PC-3 (cell line): ENCODE data around the gene GLTPD2. TPM values are rescaled to one million over a fixed set of nuclear protein-coding genes. Genes with fewer than 3 reads are reported as not detected.

Experiments
- ATAC-seq: fragments of 200-7000 bp; cut with Tn5 transposase; 2 replicates; pipeline ENCODE4 v1.9.1; 2020; ENCODE audit warnings: mild to moderate bottlenecking, moderate library complexity
- Bru-seq: library from RNA; stranded (reverse); fragments of 400-500 nt; gene quantifications from one replicate; lab custom pipeline; 2021; lab: Mats Ljungman, UMichigan
- BruChase-seq, 2 experiments: library from RNA; stranded (reverse); fragments of 400-500 nt; gene quantifications; one replicate each; lab custom pipeline; 2021; lab: Mats Ljungman, UMichigan
- BruUV-seq: library from RNA; stranded (reverse); fragments of 400-500 nt; replicated peaks from 2 replicates; lab custom pipeline; 2021; lab: Mats Ljungman, UMichigan
- CTCF ChIA-PET: fragments of 300-600 bp; sonication (Branson Sonifier 250); formaldehyde crosslinking; loops from one replicate; lab custom pipeline; 2022; ENCODE audit warnings: antibody characterized with exemption; lab: Charles Lee
- POLR2A ChIA-PET: fragments of 300-600 bp; sonication (Branson Sonifier 250); formaldehyde crosslinking; loops from one replicate; lab custom pipeline; 2022; ENCODE audit warnings: antibody characterized with exemption; ENCODE audit not compliant: unreplicated experiment; lab: Charles Lee
- DNase-seq: peaks from one replicate; pipeline ENCODE4 v3.0.0-alpha.2; 2015
- H2AFZ ChIP-seq: fragments of 300-600 bp; sonication (generic); 2 replicates; pipeline ENCODE4 v1.6.0; 2016; ENCODE audit warnings: antibody characterized with exemption, low read length
- H3F3A ChIP-seq: fragments of 300-600 bp; sonication (generic); one replicate; pipeline ENCODE4 v1.6.0; 2017; ENCODE audit warnings: antibody characterized with exemption, low read length, control low read depth, mild to moderate bottlenecking; ENCODE audit not compliant: unreplicated experiment
- H3K27ac ChIP-seq: fragments of 300-600 bp; sonication (generic); 2 replicates; pipeline ENCODE4 v1.5.1; 2016; ENCODE audit warnings: mild to moderate bottlenecking, low read length
- H3K27me3 ChIP-seq: fragments of 300-600 bp; sonication (generic); 2 replicates; pipeline ENCODE4 v1.6.1; 2016; ENCODE audit warnings: low read length, mixed read lengths
- H3K36me3 ChIP-seq: fragments of 300-600 bp; sonication (generic); 2 replicates; pipeline ENCODE4 v1.6.1; 2016; ENCODE audit warnings: low read depth, mixed run types, low read length, mixed read lengths
- H3K4me1 ChIP-seq: fragments of 300-600 bp; sonication (generic); 2 replicates; pipeline ENCODE4 v1.5.1; 2016; ENCODE audit warnings: low read length; ENCODE audit not compliant: insufficient read depth
- H3K4me2 ChIP-seq: fragments of 300-600 bp; sonication (generic); 2 replicates; pipeline ENCODE4 v1.6.0; 2016; ENCODE audit warnings: low read length
- H3K4me3 ChIP-seq: fragments of 300-600 bp; sonication (generic); 2 replicates; pipeline ENCODE4 v1.5.1; 2016; ENCODE audit warnings: mild to moderate bottlenecking, low read length, mixed read lengths
- H3K79me2 ChIP-seq: fragments of 300-600 bp; sonication (generic); 2 replicates; pipeline ENCODE4 v1.6.1; 2017; ENCODE audit warnings: low read length, mixed read lengths
- H3K9ac ChIP-seq: fragments of 300-600 bp; sonication (generic); 2 replicates; pipeline ENCODE4 v1.6.0; 2016; ENCODE audit warnings: mild to moderate bottlenecking, low read length
- H3K9me2 ChIP-seq: fragments of 300-600 bp; sonication (generic); replicated peaks from 2 replicates; pipeline ENCODE4 v1.6.1; 2016; ENCODE audit warnings: mixed run types, low read length, mixed read lengths
- H3K9me3 ChIP-seq: fragments of 300-600 bp; sonication (generic); 2 replicates; pipeline ENCODE4 v1.6.1; 2016; ENCODE audit warnings: low read length, mixed read lengths
- H4K20me1 ChIP-seq: fragments of 300-600 bp; sonication (generic); 2 replicates; pipeline ENCODE4 v1.6.1; 2016; ENCODE audit warnings: low read length, mixed read lengths
- EZH2 ChIP-seq: fragments of 300-600 bp; sonication (generic); IDR thresholded peaks from one replicate; pipeline ENCODE4 v1.6.1; 2017; ENCODE audit warnings: antibody characterized with exemption, mild to moderate bottlenecking, low read length; ENCODE audit not compliant: unreplicated experiment
- EZH2phosphoT487 ChIP-seq: fragments of 300-600 bp; sonication (generic); IDR thresholded peaks from 2 replicates; pipeline ENCODE4 v1.6.1; 2018; ENCODE audit warnings: mild to moderate bottlenecking, antibody characterized with exemption, low read length, borderline replicate concordance
- intact Hi-C: fragments of 100-400 bp; cut with micrococcal nuclease; formaldehyde crosslinking; loops from 2 replicates; pipeline ENCODE4 v1.9.0; 2023
- long read RNA-seq: library from polyadenylated mRNA; unstranded; transcript quantifications from one replicate; pipeline ENCODE4 v2.0.0, GENCODE V29; 2021; ENCODE audit not compliant: unreplicated experiment
- total RNA-seq: library from RNA; depleted of rRNA; stranded (reverse); fragments of >200 nt; gene quantifications from 2 replicates; pipeline ENCODE4 v1.2.3, GENCODE V29; 2014; rRNA removed
- TF ChIP-seq, protein P1 (sequence below): fragments of 300-600 bp; sonication (generic); conservative IDR thresholded peaks from 2 replicates; pipeline ENCODE4 v1.5.1; 2017; ENCODE audit warnings: antibody characterized with exemption, low read depth, mild to moderate bottlenecking, low read length

The GLTPD2 gene
- total RNA-seq (0.98 TPM in 1 of 2 replicates, not detected in the other), Bru-seq, nascent RNA (not detected), BruChase-seq, experiment 1, labeled RNA remaining after a 6-hour chase (not detected), BruChase-seq, experiment 2, labeled RNA remaining after a 2-hour chase (not detected)
- long read RNA-seq, result 0 reads

DNA sequence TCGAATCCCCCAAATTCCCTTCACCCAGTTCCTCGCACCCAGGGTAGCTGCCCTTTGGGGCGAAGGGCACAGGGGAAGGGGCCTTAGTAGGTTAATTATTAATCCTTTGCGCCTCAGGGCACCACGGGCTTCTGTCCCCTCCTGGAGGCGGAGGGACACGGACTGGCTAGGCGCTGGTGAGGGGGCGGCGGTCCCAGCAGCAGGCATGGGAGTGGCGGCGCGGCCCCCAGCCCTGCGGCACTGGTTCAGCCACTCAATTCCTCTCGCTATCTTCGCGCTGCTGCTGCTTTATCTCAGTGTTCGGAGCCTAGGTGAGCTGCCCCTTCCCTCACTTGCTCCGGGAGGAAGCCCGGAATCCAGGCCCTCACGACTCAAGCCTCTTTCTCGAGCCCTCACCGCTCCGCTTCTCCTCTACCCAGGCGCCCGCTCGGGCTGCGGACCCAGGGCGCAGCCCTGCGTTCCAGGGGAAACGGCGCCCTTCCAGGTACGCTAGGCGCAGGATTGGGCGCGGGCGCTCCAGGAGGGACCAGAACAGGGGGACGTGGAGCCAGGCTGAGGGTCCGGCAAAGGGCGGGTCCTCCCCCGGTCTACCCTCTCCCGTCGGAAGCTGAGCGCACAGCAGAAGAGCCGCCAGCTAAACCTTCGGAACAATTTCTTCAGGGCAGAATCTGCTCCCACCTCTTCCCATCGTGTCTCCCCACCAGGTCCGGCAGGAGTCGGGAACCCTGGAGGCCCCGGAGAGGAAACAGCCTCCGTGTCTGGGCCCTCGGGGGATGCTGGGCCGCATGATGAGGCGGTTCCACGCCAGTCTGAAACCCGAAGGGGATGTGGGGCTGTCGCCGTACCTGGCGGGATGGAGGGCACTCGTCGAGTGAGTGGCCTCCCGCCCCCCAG lies at the start of gene GLTPD2:
Gene GLTPD2 (plus strand): TSS at position 158 of the 894 bp plus-strand sequence. CDS start 48 bp downstream, at position 206.
- Histone ChIP-seq H3K79me2 (peaks cover 8% of the 10 kb centered on the region), H3K9ac (peak within 1 kb of the TSS; percentile 74), H3K36me3 (no peaks in the 10 kb centered on the region), H4K20me1 (no peaks in the 10 kb centered on the region), H3K27me3 (no peaks in the 10 kb centered on the region), H3K9me3 (no peaks in the 10 kb centered on the region), H3K4me1 (peaks cover 16% of the 10 kb centered on the region), H3K9me2 (no peaks in the 10 kb centered on the region), H3K4me3 (peak within 1 kb of the TSS; percentile 89), H3K27ac (peak within 1 kb of the TSS; percentile 77), H2AFZ (peak within 1 kb of the TSS; percentile 91), H3K4me2 (peak within 1 kb of the TSS; percentile 95), H3F3A (no peaks in the 10 kb centered on the region)
- ChIA-PET POLR2A (no interaction called here), CTCF (interaction anchor here (0.6 to 0.9 kb wide), 2 partner anchors 58 to 100 kb away, joined by 3 to 11 read pairs; partner anchors contain the start of gene MED11)
- intact Hi-C loops, result no loop called here
- peak; percentile 9 for ATAC-seq
- DNase-seq, result no peak
- BruUV-seq, result TSS peak; percentile 38
- TF ChIP-seq, protein P1, sequence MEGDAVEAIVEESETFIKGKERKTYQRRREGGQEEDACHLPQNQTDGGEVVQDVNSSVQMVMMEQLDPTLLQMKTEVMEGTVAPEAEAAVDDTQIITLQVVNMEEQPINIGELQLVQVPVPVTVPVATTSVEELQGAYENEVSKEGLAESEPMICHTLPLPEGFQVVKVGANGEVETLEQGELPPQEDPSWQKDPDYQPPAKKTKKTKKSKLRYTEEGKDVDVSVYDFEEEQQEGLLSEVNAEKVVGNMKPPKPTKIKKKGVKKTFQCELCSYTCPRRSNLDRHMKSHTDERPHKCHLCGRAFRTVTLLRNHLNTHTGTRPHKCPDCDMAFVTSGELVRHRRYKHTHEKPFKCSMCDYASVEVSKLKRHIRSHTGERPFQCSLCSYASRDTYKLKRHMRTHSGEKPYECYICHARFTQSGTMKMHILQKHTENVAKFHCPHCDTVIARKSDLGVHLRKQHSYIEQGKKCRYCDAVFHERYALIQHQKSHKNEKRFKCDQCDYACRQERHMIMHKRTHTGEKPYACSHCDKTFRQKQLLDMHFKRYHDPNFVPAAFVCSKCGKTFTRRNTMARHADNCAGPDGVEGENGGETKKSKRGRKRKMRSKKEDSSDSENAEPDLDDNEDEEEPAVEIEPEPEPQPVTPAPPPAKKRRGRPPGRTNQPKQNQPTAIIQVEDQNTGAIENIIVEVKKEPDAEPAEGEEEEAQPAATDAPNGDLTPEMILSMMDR, result no peak
- TF ChIP-seq EZH2 (no peak), EZH2phosphoT487 (no peak)

DNA sequence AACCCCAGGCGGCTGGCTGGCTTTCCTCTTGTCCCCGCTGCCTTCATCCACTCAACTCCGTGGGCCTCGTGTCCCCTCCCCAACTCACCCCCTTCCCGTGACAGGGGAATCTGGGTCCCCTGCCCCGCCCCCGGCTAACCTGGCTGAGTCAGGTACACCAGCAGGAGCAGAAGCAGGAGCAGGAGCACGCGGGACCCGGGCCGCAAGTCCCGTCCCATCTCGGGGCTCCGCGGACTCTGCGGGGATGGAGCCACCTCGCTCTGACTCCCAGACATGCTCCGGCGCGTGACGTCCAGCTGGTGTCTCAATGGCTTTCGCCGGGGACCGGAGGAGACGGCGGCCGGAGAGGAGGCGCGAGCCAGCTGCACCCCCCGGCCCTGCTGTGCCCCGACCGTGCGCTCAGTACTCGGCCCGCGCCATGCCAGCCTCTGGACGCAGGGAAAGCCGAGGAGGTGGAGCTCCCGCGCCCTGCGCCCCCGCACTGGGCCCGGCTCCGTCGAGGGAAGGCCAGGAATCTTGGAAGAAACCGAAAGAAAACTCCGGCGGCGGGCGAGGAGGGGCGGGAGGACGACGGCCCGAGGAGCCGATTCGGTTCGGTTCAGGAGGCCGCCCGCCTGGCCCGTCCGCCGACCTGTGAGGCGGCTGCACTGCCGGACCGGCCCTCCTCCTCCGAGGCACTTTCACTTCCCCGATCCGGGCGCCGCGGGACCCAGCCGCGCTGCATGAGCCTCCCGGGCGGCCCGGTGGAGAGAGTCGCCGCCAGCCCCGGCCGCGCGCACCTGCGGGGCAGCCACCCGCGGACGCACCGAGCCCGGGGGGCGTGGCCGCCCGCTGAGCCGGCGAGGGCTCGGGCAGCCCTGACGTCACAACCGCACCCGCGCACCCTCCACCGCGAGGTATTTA lies 49.4 kb upstream of the GLTPD2 start, which contains the start of the genes CXCL16 and ZMYND15:
Gene CXCL16 (minus strand): TSS at position 807 of the 903 bp plus-strand sequence. CDS start 589 bp downstream, at position 218.
Gene ZMYND15 (plus strand): TSS at position 712 of the 903 bp plus-strand sequence. CDS start 716 bp downstream, outside the sequence.
- H3K27ac ChIP-seq, result peak within 1 kb of the TSS; percentile 9; the same call in 1 of the 2 replicates
- peaks cover 6% of the 10 kb centered on the region; the same call in 1 of the 2 replicates for H3K79me2 ChIP-seq
- CTCF ChIA-PET, result no interaction called here
- peak within 1 kb of the TSS; percentile 68 for H2AFZ ChIP-seq
- POLR2A ChIA-PET, result no interaction called here
- peaks cover 6% of the 10 kb centered on the region for H3K4me1 ChIP-seq
- ATAC-seq (peak; percentile 63), DNase-seq (peak; percentile 45)
- peak within 1 kb of the TSS; percentile 96 for H3K4me2 ChIP-seq
- no peak for TF ChIP-seq EZH2
- TF ChIP-seq EZH2phosphoT487, result no peak
- TF ChIP-seq, protein P1, result no peak
- BruUV-seq, result no TSS peak
- H3K36me3 ChIP-seq, result no peaks in the 10 kb centered on the region
- no peaks in the 10 kb centered on the region for H3K27me3 ChIP-seq
- H3K9ac ChIP-seq, result peak within 1 kb of the TSS; percentile 74
- no peaks in the 10 kb centered on the region for H3K9me3 ChIP-seq
- H3K9me2 ChIP-seq, result no peaks in the 10 kb centered on the region
- intact Hi-C loops, result no loop called here
- peak within 1 kb of the TSS; percentile 86 for H3K4me3 ChIP-seq
- no peaks in the 10 kb centered on the region for H4K20me1 ChIP-seq
- no peaks in the 10 kb centered on the region for H3F3A ChIP-seq
